ENCODE results near the gene TOM1L2. TPM values are rescaled to one million over a fixed set of nuclear protein-coding genes. Genes with fewer than 3 reads are reported as not detected.

TOM1L2 gene
- total and polyA plus RNA-seq, 8 donors = 13.3 to 154 (median 41.1) TPM

- intact Hi-C loops (cut with DNase I; ENCODE audit: low total_unique reads) = no loop called here
- Histone ChIP-seq H3K4me3 (no peak overlapping the region), H3K36me3 (peaks cover 38 to 67% (median 65%) of the 10 kb centered on the region in 4 donors), H3K27ac (no peak overlapping the region), H3K9me3 (no peaks in the 10 kb centered on the region), H3K27me3 (no peaks in the 10 kb centered on the region), H3K4me1 (peaks cover 21 to 45% (median 31%) of the 10 kb centered on the region in 4 donors)
- WGBS, 5 donors = 80 to 91% (median 88%) methylated on average over 7 to 12 of the region's 12 CpGs
- DNase-seq = no peak
- TF ChIP-seq POLR2A (IDR thresholded peaks at IDR 0.05) (no peak), CTCF (IDR thresholded peaks at IDR 0.05) (no peak), EP300 (IDR thresholded peaks at IDR 0.05) (no peak), POLR2AphosphoS5 (IDR thresholded peaks at IDR 0.05) (no peak)
These were observed 176.9 kb downstream of the TOM1L2 start for GRCh38 chr17:17795296-17795695.

- H3K27ac ChIP-seq = no peak overlapping the region
- 93 to 96% (median 93%) methylated on average over 19 to 31 of the region's 31 CpGs for WGBS, 5 donors
These were observed 177.8 kb downstream of the TOM1L2 start for GRCh38 chr17:17794382-17794781.

More at GRCh38 chr17:17794382-17794781, 177.8 kb downstream of the TOM1L2 start:
- peaks cover 38 to 65% (median 62%) of the 10 kb centered on the region in 4 donors for H3K36me3 ChIP-seq
- peaks cover 27 to 49% (median 36%) of the 10 kb centered on the region in 4 donors for H3K4me1 ChIP-seq
- no peaks in the 10 kb centered on the region for H3K27me3 ChIP-seq
- intact Hi-C loops (cut with DNase I; ENCODE audit: low total_unique reads) = no loop called here
- no peak for DNase-seq
- no peak overlapping the region for H3K4me3 ChIP-seq
- no peaks in the 10 kb centered on the region for H3K9me3 ChIP-seq
- no peak for TF ChIP-seq CTCF (IDR thresholded peaks at IDR 0.05)

Small RNA genes lying within 50 kb of the gene (small RNA-seq; reads per million reads assigned to genes)
- 0 to 0.68 (median 0.23) reads per million in 4 donors for gene MIR33B
- gene MIR6777 = 0 to 2.0 (median 0.10) reads per million in 4 donors

Other genes starting within 250 kb of the TOM1L2 start
- gene SREBF1, start 135.4 kb downstream of the TOM1L2 start, total RNA-seq = 100 to 1,000 TPM in 3 of 5 donors, 10 to 100 TPM in 2; 18.9 to 207 (median 126) TPM
- gene SREBF1, start 135.4 kb downstream of the TOM1L2 start, polyA plus RNA-seq = 10 to 100 TPM; 13.1 to 64.5 (median 17.2) TPM
- gene DRC3, start 462 bp upstream of the TOM1L2 start, total RNA-seq = 10 to 100 TPM in 1 of 5 donors, 1 to 10 TPM in 3, not detected in 1; 1.1 to 16.5 (median 2.2) TPM
- gene DRC3, start 462 bp upstream of the TOM1L2 start, polyA plus RNA-seq = 1 to 10 TPM; 1.6 to 6.4 (median 1.7) TPM
- gene ATPAF2, start 66.8 kb upstream of the TOM1L2 start, total RNA-seq = 100 to 1,000 TPM in 1 of 5 donors, 10 to 100 TPM in 2, 1 to 10 TPM in 2; 5.4 to 250 (median 17.6) TPM
- gene ATPAF2, start 66.8 kb upstream of the TOM1L2 start, polyA plus RNA-seq = 10 to 100 TPM; 10.4 to 24.2 (median 20.6) TPM
- gene GID4, start 67.0 kb upstream of the TOM1L2 start, total RNA-seq = 10 to 100 TPM in 3 of 5 donors, 1 to 10 TPM in 2; 3.5 to 18.1 (median 11.6) TPM
- gene GID4, start 67.0 kb upstream of the TOM1L2 start, polyA plus RNA-seq = 1 to 10 TPM; 3.2 to 4.7 (median 3.5) TPM
- gene DRG2, start 115.5 kb upstream of the TOM1L2 start, total RNA-seq = 10 to 100 TPM in 4 of 5 donors, 1 to 10 TPM in 1; 3.2 to 57.2 (median 41.4) TPM
- 10 to 100 TPM; 28.8 to 42.5 (median 34.1) TPM for gene DRG2, start 115.5 kb upstream of the TOM1L2 start, polyA plus RNA-seq
- 10 to 100 TPM in 1 of 5 donors, under 1 TPM in 3, not detected in 1; 0.37 to 10.5 (median 0.65) TPM for gene MYO15A, start 136.4 kb upstream of the TOM1L2 start, total RNA-seq
- gene MYO15A, start 136.4 kb upstream of the TOM1L2 start, polyA plus RNA-seq = 1 to 10 TPM in 1 of 3 donors, under 1 TPM in 2; 0.31 to 1.1 (median 0.50) TPM
- gene ALKBH5, start 211.4 kb upstream of the TOM1L2 start, total RNA-seq = 10 to 100 TPM; 38.8 to 66.7 (median 58.9) TPM
- gene ALKBH5, start 211.4 kb upstream of the TOM1L2 start, polyA plus RNA-seq = 10 to 100 TPM; 32.8 to 41.1 (median 36.7) TPM

Data from stomach (tissue), 9 donors.